Astrocyte of the cerebellum (primary cell): ENCODE results near the gene THSD7B.

Experiments used
- DNase-seq: peaks from one replicate; pipeline ENCODE4 v3.0.0-alpha.2; 2011; ENCODE audit warnings: low read depth
- H3K4me3 ChIP-seq: 2 replicates; pipeline ENCODE4 v1.5.1; 2011; ENCODE audit warnings: mild to moderate bottlenecking, low read depth, low read length, moderate library complexity
- in situ Hi-C: cut with HindIII; loops from 2 replicates; pipeline ENCODE4 v1.10.0; 2017; ENCODE audit warnings: low sequenced_read_pairs
- TF ChIP-seq, protein P1 (sequence below): IDR thresholded peaks from 2 replicates; pipeline ENCODE4 v1.5.1; 2012; ENCODE audit warnings: low read length, low read depth, moderate library complexity, mild to moderate bottlenecking; ENCODE audit errors: missing control alignments

Gene THSD7B

DNA sequence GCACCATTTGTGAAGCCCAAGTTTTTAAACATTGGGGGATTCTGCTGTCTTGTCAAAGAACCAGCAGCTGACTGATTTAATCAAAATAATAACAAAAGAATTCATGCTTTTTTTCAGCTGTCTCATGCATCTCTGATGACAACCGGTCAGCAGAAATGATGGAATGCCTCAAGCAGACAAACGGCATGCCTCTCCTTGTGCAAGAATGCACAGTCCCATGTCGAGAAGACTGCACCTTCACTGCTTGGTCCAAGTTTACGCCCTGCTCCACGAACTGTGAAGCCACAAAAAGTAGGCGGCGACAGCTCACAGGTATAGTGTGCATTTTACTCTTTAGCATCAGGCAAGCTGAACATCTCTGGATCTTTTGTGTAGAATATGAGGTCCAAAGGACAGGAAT, 640.2 kb downstream of the THSD7B start:
- TF ChIP-seq, protein P1, sequence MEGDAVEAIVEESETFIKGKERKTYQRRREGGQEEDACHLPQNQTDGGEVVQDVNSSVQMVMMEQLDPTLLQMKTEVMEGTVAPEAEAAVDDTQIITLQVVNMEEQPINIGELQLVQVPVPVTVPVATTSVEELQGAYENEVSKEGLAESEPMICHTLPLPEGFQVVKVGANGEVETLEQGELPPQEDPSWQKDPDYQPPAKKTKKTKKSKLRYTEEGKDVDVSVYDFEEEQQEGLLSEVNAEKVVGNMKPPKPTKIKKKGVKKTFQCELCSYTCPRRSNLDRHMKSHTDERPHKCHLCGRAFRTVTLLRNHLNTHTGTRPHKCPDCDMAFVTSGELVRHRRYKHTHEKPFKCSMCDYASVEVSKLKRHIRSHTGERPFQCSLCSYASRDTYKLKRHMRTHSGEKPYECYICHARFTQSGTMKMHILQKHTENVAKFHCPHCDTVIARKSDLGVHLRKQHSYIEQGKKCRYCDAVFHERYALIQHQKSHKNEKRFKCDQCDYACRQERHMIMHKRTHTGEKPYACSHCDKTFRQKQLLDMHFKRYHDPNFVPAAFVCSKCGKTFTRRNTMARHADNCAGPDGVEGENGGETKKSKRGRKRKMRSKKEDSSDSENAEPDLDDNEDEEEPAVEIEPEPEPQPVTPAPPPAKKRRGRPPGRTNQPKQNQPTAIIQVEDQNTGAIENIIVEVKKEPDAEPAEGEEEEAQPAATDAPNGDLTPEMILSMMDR: no peak
- DNase-seq: no peak
- no peak overlapping the region for H3K4me3 ChIP-seq
- in situ Hi-C loops: no loop called here

DNA sequence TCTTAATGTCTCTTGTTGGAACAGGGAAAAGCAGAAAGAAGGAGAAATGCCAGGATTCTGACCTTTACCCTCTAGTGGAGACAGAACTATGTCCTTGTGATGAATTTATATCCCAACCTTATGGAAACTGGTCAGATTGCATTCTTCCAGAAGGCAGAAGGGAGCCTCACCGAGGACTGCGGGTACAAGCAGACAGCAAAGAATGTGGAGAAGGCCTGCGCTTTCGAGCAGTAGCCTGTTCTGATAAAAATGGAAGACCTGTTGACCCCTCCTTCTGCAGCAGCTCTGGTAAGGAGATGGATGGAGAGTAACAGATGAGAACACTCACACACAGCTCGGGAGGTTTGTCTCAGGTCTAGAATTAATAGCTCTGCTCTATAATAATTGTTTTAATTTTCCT, 646.2 kb downstream of the THSD7B start:
- in situ Hi-C loops: no loop called here
- TF ChIP-seq, protein P1: no peak
- no peak overlapping the region for H3K4me3 ChIP-seq
- no peak for DNase-seq

DNA sequence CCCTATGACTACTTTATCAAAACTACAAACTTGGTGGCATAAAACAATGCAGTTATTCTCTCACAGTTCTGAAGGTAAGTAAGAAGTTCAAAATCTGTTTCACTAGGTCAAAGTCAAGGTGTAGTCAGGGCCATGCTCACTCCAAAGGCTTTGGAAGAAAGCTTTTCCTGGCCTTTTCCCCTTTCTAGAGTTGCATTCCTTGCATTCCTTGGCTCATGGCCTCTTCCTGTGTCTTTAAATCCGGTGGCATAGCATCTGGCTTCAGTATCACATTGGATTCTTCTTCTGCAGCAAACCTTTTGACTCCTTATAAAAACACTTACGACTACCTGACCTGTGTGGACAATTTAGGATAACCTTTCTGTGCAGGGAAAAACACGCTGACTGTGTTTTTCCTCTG, 655.4 kb downstream of the THSD7B start:
- DNase-seq: no peak
- TF ChIP-seq, protein P1: no peak
- in situ Hi-C loops: no loop called here

DNA sequence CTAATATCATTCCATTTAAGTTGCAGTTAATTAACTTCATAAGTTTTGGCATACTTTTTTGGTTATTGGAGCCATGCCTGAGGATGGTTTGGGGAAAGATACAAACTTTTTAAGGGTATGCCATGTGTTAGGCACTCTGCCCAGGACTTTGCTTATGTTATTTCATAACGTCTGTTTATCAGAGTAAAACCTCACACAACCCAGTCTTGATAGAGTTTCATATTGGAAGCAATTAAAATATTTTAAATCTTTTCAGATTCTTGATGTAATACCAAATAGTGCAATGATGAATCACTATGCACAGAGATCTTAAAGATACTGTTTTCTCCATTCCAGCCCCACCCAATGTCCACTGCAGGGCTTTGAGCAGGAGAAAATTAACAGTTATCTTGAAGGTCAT, 669.8 kb downstream of the THSD7B start:
- H3K4me3 ChIP-seq: no peak overlapping the region
- no peak for DNase-seq
- TF ChIP-seq, protein P1: no peak
- in situ Hi-C loops: no loop called here

More for the DNA sequence above, 655.4 kb downstream of the THSD7B start:
- no peak overlapping the region for H3K4me3 ChIP-seq

DNA sequence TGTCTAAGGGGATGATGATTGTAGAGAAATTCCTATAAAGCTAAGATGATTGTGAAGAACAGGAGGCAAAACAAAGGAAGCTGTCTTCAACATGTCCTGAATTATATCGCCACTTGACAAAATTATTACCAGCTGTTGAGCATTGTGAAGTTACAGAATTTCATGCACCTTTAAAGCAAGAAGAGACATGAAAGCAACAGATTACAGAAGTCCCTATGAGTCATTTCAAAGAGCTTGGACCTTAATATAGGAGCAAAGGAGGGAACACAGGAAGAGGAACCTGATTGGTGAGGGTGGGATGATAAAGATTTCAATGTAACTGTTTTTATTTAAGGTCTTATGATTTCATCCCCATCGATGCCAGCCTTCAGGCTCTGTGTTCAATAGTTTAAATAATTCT, 672.0 kb downstream of the THSD7B start:
- no peak for DNase-seq
- TF ChIP-seq, protein P1: no peak
- in situ Hi-C loops: no loop called here
- no peak overlapping the region for H3K4me3 ChIP-seq

DNA sequence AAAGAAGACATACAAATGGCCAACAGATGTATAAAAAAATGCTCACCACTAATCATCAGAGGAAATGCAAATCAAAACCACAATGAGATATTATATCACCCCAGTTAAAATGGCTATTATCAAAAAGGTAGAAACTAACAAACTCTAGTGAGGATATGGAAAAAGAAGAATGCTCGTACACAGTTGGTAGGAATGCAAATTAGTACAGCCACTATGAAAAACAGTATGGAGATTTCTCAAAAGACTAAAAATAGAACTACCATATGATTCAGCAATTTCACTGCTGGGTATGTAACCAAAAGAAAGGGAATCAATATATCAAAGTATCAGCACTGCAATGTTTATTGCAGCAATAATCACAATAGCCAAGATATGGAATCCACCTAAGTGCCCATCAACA, 679.6 kb downstream of the THSD7B start:
- H3K4me3 ChIP-seq: no peak overlapping the region
- TF ChIP-seq, protein P1: no peak
- no peak for DNase-seq
- in situ Hi-C loops: no loop called here

DNA sequence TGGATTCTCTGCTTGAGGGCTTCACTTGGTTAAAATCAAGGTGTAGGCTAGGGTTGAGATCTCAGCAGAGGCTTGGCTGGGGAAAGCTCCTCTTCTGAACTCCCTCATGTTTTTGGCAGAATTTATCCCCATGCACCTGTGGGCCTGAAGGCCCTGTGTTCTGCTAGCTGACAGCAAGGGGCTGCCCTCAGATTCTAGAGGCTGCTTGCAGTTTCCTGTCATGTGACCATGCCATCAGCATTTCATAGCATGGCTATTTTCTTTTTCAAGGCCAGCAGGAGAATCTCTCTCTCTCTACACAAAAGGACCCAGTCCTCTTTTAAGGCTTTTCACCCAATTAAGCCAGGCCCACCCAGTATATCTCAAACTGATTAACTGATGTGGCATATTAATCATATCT, 684.1 kb downstream of the THSD7B start:
- no peak for DNase-seq
- H3K4me3 ChIP-seq: no peak overlapping the region
- TF ChIP-seq, protein P1: no peak
- in situ Hi-C loops: no loop called here
